Measurements from ENCODE around the gene PLVAP.

The PLVAP gene

GRCh38 chr19:17409990-17410389 is 32.8 kb upstream of the PLVAP start:
- no peak for DNase-seq (ENCODE audit: low read depth, low spot score)
- ChIA-PET CTCF (interaction anchor here (1.9 kb wide), 1 partner anchor 15 kb away, joined by 7 read pairs; the partner anchor contains the start of gene CCDC194), POLR2A (no interaction called here)
- TF ChIP-seq CTCF (IDR thresholded peaks at IDR 0.05; ENCODE audit: insufficient read depth, low read length, missing control alignments): no peak
- no peak overlapping the region for H3K4me3 ChIP-seq (ENCODE audit: low read depth, low read length)

GRCh38 chr19:17406887-17407196 is 29.7 kb upstream of the PLVAP start:
- H3K4me3 ChIP-seq (ENCODE audit: low read depth, low read length): no peak overlapping the region
- CTCF ChIA-PET: no interaction called here
- no peak for TF ChIP-seq CTCF (IDR thresholded peaks at IDR 0.05; ENCODE audit: insufficient read depth, low read length, missing control alignments)
- DNase-seq (ENCODE audit: low read depth, low spot score): no peak
- POLR2A ChIA-PET: interaction anchor here (2.2 kb wide), 1 partner anchor 13 kb away, joined by 5 read pairs; the partner anchor contains the start of gene MVB12A

- POLR2A ChIA-PET: interaction anchor here (2.2 kb wide), 1 partner anchor 13 kb away, joined by 5 read pairs; the partner anchor contains the start of gene MVB12A
- TF ChIP-seq CTCF (IDR thresholded peaks at IDR 0.05; ENCODE audit: insufficient read depth, low read length, missing control alignments): no peak
- H3K4me3 ChIP-seq (ENCODE audit: low read depth, low read length): no peak overlapping the region
- CTCF ChIA-PET: interaction anchor here (1.2 kb wide), 1 partner anchor 13 kb away, joined by 6 read pairs; the partner anchor contains the start of gene CCDC194
- DNase-seq (ENCODE audit: low read depth, low spot score): no peak
Observed at GRCh38 chr19:17406046-17406886, 29.1 kb upstream of the PLVAP start.

GRCh38 chr19:17405250-17406045 is 28.3 kb upstream of the PLVAP start, which contains the start of gene BST2:
Gene BST2 (minus strand): TSS chr19:17405630. CDS start chr19:17405575, 55 bp downstream.
- H3K4me3 ChIP-seq (ENCODE audit: low read depth, low read length): no peak within 1 kb of the TSS
- TF ChIP-seq CTCF (IDR thresholded peaks at IDR 0.05; ENCODE audit: insufficient read depth, low read length, missing control alignments): no peak
- no peak for DNase-seq (ENCODE audit: low read depth, low spot score)
- POLR2A ChIA-PET: interaction anchor here (2.2 kb wide), 1 partner anchor 14 kb away, joined by 5 read pairs; the partner anchor contains the start of gene MVB12A
- CTCF ChIA-PET: interaction anchor here (0.6 to 2.1 kb wide), 5 partner anchors 9 to 19 kb away, joined by 3 to 6 read pairs (median 4); partner anchors contain the start of gene CCDC194

- no peak for TF ChIP-seq CTCF (IDR thresholded peaks at IDR 0.05; ENCODE audit: insufficient read depth, low read length, missing control alignments)
- ChIA-PET POLR2A (interaction anchor here (2.2 kb wide), 1 partner anchor 15 kb away, joined by 5 read pairs; the partner anchor contains the start of gene MVB12A), CTCF (interaction anchor here (0.6 to 2.1 kb wide), 6 partner anchors 8 to 19 kb away, joined by 3 to 8 read pairs (median 4); partner anchors contain the start of gene CCDC194)
- H3K4me3 ChIP-seq (ENCODE audit: low read depth, low read length): no peak overlapping the region
- no peak for DNase-seq (ENCODE audit: low read depth, low spot score)
Observed at GRCh38 chr19:17404621-17405249, 27.6 kb upstream of the PLVAP start.

Measured in AG04449 (cell line).